HG02678 (cell line): ENCODE results near the gene ACTR5.

Experiments used
- ATAC-seq: cut with Tn5 transposase; IDR thresholded peaks from one replicate; pipeline ENCODE4 v1.9.1; 2021; ENCODE audit warnings: mild to moderate bottlenecking, moderate library complexity; ENCODE audit not compliant: unreplicated experiment

ACTR5 gene

DNA sequence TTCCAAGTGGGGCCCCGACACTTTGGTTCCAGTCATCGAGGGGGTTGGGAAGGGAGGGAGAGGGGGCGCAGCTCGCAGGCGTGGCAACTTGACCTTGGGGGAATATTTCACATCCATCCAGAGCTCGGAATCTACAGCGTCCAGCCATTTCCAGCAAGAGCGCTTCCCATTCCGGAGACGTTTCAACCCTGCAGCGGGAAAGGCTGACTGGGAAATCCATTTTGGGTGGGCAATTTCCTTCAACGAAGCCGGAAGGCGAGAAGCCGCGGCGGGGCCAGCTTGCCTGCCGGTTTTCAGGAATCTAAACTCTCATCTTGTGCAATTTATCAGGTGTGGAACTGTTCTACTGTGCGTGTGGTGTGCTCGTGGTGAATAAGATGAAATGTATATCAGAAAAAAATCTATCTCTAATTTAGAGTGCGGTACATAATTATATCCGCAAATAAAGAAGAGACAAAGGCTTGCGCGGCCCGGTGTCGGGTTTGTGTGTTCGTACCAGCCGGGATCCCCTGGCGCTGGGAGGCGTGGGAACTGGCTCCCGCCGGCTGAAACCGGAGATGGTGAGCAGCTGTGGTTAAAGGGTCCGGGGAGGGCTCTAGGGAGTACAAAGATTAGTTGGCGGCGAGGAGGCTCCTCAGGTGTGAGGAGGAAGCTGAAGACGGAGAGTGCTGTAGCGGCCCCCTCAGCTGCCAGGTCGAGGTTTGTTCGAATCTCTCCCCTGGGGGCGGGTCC is 19.2 kb upstream of the ACTR5 start:
- no peak for ATAC-seq

GRCh38 chr20:38729767-38730166 is 18.5 kb upstream of the ACTR5 start:
- no peak for ATAC-seq

GRCh38 chr20:38730167-38730988 is 17.9 kb upstream of the ACTR5 start:
- ATAC-seq = no peak

DNA sequence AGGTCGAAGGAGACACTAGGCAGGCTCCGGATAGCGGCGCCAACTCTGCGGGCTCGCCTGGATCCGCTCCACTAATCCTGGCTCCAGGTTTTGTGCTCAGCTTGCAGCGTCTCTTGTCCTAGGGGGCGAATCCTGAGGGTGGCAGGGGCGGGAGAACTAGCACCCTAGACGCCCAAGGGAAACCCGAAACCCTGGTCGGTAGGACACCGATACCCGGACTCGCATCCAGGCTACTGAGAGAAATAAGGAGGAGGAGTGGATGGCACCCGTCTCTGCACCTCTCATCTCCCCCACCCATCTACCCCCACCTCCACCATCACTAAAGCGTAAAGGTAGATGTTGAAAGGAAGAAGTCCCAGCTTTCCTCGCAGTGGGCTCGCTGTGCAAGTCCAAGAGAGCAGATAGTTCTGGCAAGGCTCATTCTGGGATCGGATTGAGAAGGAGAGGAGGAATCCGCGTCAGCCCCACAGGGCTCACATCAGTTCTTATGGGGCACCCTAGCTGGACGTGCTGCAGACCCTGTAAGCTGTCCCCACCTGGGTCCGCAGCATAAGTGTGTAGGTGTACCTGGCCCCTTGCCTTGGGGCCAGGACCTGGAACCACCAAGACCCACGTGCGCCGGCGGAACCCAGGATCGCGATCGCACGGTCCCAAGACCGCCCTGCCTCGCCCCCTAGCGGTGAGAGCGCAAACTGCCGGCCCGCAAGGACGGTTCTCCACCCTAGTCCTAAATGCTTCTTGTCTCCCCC is 17.1 kb upstream of the ACTR5 start:
- no peak for ATAC-seq

GRCh38 chr20:38731738-38732113 is 16.5 kb upstream of the ACTR5 start:
- ATAC-seq = no peak

- no peak for ATAC-seq
Measured at GRCh38 chr20:38732981-38733380, 15.3 kb upstream of the ACTR5 start.

DNA sequence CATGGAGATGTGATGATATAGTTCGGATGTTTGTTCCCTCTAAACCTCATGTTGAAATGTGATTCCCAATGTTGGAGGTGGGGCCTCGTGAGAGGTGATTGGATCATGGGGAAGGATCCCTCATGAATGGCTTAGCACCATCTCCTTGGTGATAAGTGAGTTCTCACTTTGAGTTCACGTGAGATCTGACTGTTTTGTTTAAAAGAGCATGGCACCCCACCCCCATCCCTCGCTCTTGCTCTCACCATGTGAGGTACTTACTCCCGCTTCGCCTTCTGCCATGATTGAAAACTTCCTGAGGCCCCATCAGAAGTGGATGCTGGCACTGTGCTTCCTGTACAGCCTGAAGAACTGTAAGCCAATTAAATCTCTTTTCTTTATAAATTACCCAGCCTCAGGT is 13.1 kb upstream of the ACTR5 start:
- no peak for ATAC-seq

DNA sequence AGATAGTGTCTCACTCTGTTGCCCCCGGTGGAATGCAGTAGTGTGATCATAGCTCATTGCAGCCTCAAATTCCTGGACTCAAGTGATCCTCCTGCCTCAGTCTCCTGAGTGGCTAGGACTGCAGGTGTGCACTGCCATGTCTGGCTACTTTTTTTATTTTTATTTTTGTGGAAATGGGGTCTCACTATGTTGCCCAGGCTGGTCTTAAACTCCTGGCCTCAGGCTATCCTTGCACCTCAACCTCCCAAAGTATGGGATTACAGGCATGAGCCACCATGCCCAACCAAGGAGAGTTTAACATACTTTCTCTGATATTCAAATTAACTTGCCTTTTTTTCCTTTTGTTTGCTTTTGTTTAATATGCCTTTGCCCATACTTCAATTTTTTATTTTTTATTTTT is 10.4 kb upstream of the ACTR5 start:
- no peak for ATAC-seq

DNA sequence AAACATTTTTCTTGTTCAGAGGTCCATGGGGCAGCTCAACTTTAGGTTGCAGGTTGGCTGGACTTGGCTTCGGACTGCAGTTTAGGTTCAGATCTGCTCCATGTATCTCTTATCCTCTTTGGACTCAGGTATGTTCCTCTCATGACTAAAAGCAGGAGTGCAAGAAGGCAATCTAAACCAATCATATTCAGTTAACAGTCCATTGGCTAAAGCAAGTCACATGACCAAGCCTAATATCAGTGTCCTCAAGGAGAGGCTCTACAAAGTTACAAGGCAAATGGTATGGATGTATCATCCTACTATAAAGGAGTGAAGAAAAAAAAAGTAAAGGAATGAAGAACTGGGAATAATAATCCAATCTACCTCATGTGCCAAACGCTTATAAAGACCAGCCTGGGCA is 2.5 kb upstream of the ACTR5 start:
- ATAC-seq = no peak

DNA sequence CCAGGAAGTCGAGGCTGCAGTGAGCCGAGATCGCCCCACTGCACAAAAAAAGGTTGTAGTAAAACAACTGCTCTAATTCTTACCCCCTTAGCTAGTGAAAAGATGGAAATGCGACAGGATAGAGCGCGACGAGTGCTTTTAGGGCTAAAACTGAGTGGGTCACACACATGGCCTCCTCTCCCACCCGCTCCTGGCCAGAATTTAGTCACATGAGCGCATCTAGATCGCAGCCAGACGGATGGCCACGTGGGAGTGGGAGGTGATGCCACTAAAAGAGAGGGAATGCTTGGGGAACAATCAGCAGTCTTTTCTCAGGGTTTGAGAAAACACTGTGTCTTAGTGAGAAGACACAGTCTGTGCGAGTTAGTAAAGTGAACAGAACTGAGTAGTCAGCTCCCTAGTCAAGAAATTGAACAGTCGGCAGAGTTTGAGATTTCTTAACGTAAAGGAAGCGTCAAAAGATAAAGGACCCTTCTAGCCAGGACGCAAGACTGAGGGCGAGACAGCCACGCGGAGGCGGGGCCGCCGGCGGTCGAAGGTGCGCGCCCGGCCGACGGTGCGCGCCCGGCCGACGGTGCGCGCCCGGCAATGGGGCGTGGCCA is 664 bp upstream of the ACTR5 start:
- no peak for ATAC-seq

GRCh38 chr20:38748861-38749149 is 545 bp downstream of the ACTR5 start:
- ATAC-seq = peak; percentile 25

DNA sequence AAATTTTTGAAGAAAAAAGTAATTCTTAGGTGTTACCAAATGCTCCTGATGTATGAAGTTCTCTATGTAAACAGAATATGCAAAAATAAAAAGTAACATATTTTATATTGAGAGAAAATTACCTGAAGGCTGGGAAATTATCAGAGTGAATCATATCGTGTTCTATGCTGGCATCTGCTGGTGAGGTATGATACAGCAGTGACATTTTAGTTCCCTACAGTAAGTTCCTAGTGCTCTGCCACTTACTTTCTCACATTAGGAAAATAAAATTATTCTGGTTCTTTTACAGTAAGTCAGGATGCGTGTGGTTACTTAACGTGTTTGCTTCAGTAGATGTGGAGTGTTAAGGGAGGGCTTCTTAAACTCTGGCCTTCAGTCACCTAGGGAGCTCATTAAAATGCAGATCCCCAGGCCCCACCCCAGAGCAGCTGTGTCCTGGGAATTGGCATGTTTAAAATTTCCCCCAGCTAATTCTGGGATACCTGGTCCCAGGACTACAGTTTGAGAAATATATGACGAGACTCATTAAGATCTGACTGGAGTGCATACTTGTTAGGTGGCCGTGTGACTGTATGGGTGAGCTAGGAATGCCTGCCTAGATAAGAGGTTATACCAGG is 3.2 kb downstream of the ACTR5 start:
- ATAC-seq = no peak

GRCh38 chr20:38752029-38752428 is 3.8 kb downstream of the ACTR5 start:
- ATAC-seq = no peak

DNA sequence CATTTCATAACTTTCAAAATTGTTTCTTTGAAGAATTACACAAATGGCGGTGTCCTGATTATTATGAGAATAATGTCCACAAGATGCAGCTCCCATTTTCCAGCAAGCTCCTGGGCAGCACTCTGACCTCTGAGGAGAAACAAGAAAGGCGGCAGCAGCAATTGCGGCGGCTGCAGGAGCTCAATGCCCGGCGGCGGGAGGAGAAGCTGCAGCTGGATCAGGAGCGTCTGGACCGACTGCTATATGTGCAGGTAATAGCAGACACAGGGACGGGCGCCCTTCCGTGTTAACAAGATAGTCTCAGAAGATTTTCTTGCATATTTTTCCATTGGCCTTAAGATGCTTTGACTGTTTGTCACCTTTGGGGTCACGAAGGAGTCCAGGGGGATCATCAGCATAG is 6.7 kb downstream of the ACTR5 start:
- no peak for ATAC-seq

DNA sequence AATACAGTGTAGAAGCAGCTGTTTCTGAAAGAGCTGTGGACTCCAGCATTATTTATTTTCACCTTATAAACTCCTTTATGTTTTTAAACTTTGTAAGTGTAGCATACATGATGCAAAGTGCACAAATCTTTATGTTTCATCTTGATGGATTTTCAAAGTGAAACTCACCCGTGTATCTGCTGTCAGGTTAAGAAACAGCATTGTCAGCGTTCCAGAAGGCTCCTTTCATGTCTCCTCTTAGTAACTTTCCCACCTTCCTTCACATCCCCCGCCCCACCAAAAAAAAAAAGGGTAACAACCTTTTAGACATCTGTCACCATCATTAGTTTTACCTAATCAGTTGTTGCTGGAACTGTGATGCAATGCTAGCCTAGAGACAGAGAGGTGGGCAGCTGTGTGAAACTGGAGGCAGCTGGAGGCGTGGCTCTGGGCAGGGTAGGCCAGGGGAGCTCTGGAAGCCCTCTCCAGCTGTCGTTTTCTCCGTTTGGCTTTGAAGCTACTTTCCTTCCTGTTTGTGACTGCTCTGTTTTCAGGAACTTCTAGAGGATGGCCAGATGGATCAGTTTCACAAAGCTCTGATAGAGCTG is 7.2 kb downstream of the ACTR5 start:
- no peak for ATAC-seq

DNA sequence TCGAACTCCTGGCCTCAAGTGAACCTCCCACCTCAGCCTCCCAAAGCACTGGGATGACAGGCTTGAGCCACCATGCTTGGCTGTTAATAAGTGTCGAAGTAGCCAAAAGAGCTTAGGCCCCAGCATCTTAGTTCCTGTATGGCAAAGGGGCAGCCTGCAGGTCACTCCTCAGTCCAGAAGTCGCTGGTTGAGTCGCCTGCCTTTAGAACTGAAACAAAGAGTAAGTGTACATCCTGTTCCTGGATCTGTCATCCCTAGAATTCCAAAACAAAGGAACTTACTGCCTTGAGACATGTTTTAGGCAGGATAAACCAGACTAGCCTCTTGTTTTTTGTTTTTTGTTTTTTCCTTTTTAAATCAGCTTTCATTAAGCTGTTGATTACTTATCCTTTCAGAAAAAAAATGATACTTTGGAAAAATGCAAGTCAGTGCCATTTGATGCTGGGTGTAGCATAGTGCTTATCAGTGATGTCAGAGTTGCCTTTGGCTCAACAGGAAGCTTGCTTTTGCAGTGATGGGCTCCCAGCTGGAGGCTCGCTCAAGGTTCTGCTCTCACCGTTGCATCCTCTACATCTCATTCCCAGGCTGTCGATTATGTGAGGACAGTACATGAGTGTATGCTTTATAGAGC is 9.0 kb downstream of the ACTR5 start:
- no peak for ATAC-seq

GRCh38 chr20:38759106-38759505 is 10.8 kb downstream of the ACTR5 start:
- ATAC-seq = no peak

- ATAC-seq = no peak
Measured at GRCh38 chr20:38760978-38761377, 12.7 kb downstream of the ACTR5 start.

DNA sequence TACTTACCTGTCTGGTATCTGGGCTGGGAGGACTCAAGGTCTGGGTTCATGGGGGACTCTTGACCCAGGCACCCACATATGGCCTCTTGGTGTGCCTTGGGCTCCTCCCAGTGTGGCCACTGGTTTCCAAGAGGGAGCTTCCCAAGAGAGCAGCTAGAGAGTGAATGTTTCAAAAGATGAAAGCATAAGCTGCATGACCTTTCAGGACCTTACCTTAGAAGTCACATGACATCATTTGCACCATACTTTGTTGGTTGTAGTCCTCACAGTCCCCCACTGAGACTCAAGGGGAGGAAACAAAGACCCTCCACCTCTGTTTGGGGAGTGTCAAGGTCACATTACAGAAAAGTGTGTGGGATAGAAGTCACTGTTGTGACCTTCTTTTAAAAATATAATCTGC is 13.9 kb downstream of the ACTR5 start:
- ATAC-seq = no peak

DNA sequence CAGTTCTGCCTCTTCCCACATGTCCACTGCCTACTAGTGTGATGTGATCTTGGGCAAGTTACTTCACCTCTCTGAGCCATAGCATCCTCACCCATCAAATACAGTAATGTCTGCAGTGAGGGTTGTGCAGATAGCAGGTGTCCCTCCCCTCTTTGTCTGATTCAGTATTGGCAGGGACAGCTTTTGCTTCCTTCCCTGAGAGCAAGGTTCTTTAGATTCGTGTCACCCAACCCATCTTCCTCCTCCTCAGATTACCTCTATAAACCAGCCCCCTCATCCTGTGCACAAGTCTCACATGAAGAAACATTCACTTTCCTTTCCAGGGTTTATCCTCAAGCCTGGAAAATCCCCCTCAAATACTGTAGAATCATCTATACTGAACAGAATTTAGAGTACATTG is 15.4 kb downstream of the ACTR5 start:
- ATAC-seq = no peak
